NCI-H2029 treated with DMSO at 0.1 percent for 48 hours (cell line): Measurements from ENCODE around the gene EID2B.
A peak's percentile ranks its signal among the peaks of the same experiment; 100 is the strongest.

Experiments used
- DNase-seq: peaks from one replicate; lab custom pipeline; 2025; lab: John Stamatoyannopoulos, UW

Gene EID2B

GRCh38 chr19:39532233-39533002, at the start of gene EID2B:
EID2B (minus strand) TSS chr19:39532852; CDS start chr19:39532802, 50 bp downstream.
- DNase-seq: peak; percentile 96

- no peak for DNase-seq
These were observed 49.8 kb upstream of the EID2B start for GRCh38 chr19:39582442-39582841.

- DNase-seq: no peak
These were observed 36.0 kb upstream of the EID2B start for GRCh38 chr19:39568604-39569003.

GRCh38 chr19:39566064-39566463, 33.4 kb upstream of the EID2B start:
- no peak for DNase-seq

GRCh38 chr19:39563408-39563807, 30.8 kb upstream of the EID2B start:
- DNase-seq: peak; percentile 33

- DNase-seq: peak; percentile 88
These were observed 26.0 kb upstream of the EID2B start for GRCh38 chr19:39558624-39559117.

GRCh38 chr19:39557811-39558623, 25.4 kb upstream of the EID2B start:
- DNase-seq: peak; percentile 88

GRCh38 chr19:39555883-39556282, 23.2 kb upstream of the EID2B start:
- no peak for DNase-seq

GRCh38 chr19:39554701-39555311, 22.2 kb upstream of the EID2B start:
- no peak for DNase-seq

GRCh38 chr19:39553082-39553652, 20.5 kb upstream of the EID2B start:
- DNase-seq: no peak

GRCh38 chr19:39550197-39550596, 17.5 kb upstream of the EID2B start:
- no peak for DNase-seq

GRCh38 chr19:39546599-39546998, 13.9 kb upstream of the EID2B start:
- DNase-seq: no peak

GRCh38 chr19:39544911-39545310, 12.3 kb upstream of the EID2B start:
- no peak for DNase-seq

GRCh38 chr19:39544226-39544903, 11.7 kb upstream of the EID2B start:
- DNase-seq: no peak

GRCh38 chr19:39543477-39543857, 10.8 kb upstream of the EID2B start:
- DNase-seq: no peak

- no peak for DNase-seq
These were observed 9.6 kb upstream of the EID2B start for GRCh38 chr19:39542206-39542605.

- no peak for DNase-seq
These were observed 7.7 kb upstream of the EID2B start for GRCh38 chr19:39540333-39540673.

GRCh38 chr19:39539518-39540332, 7.1 kb upstream of the EID2B start, which contains the start of gene EID2:
EID2 (minus strand) TSS chr19:39540161; CDS start chr19:39540079, 82 bp downstream.
- DNase-seq: peak; percentile 86

- DNase-seq: no peak
These were observed 6.5 kb upstream of the EID2B start for GRCh38 chr19:39539165-39539517.

- DNase-seq: no peak
These were observed 1.1 kb upstream of the EID2B start for GRCh38 chr19:39533791-39534190.

- no peak for DNase-seq
These were observed 406 bp upstream of the EID2B start for GRCh38 chr19:39533003-39533512.
